K562 (cell line): ENCODE data around the gene PTPN13.

Experiments used
- MCM3 ChIP-seq: fragments of 450-650 bp; IDR thresholded peaks from 2 replicates; pipeline ENCODE4 v1.6.1; 2016
- MEF2A ChIP-seq: IDR thresholded peaks from 2 replicates; pipeline ENCODE4 v1.6.1; 2011; ENCODE audit warnings: low read depth, mild to moderate bottlenecking, low read length, moderate library complexity; ENCODE audit not compliant: control insufficient read depth
- MYNN ChIP-seq, 2 experiments: sonication (generic); formaldehyde crosslinking in 1 of 2; IDR thresholded peaks; 2 replicates each; pipeline versions ENCODE4 v1.5.0 to v1.6.1; 2016 to 2020; ENCODE audit warnings: antibody characterized with exemption in 1 of 2, missing genetic modification reagents in 1 of 2
- NELFE ChIP-seq: IDR thresholded peaks from 2 replicates; pipeline ENCODE4 v1.6.1; 2011; ENCODE audit warnings: mild to moderate bottlenecking; ENCODE audit not compliant: insufficient read depth, insufficient read length
- TAF1 ChIP-seq: IDR thresholded peaks from 2 replicates; pipeline ENCODE4 v1.6.1; 2011; ENCODE audit warnings: mild to moderate bottlenecking, low read length, moderate library complexity; ENCODE audit not compliant: insufficient read depth, control insufficient read depth, severe bottlenecking; ENCODE audit errors: extremely low read depth
- USF1 ChIP-seq: sonication (generic); formaldehyde crosslinking; IDR thresholded peaks from 2 replicates; pipeline ENCODE4 v1.9.0; 2022; ENCODE audit warnings: mild to moderate bottlenecking, missing genetic modification reagents
- ZBTB49 ChIP-seq: sonication (generic); formaldehyde crosslinking; IDR thresholded peaks from 2 replicates; pipeline ENCODE4 v1.8.0; 2022; ENCODE audit warnings: missing genetic modification reagents, mild to moderate bottlenecking, borderline replicate concordance
- ZNF121 ChIP-seq: sonication (generic); formaldehyde crosslinking; conservative IDR thresholded peaks from 2 replicates; pipeline ENCODE4 v1.8.0; 2022; ENCODE audit warnings: missing genetic modification reagents
- TF ChIP-seq, protein P1 (sequence below): fragments of 450-650 bp; IDR thresholded peaks from 2 replicates; pipeline ENCODE4 v1.6.1; 2016

GRCh38 chr4:86644892-86645291, 50.8 kb downstream of the PTPN13 start:
- TF ChIP-seq, protein P1, sequence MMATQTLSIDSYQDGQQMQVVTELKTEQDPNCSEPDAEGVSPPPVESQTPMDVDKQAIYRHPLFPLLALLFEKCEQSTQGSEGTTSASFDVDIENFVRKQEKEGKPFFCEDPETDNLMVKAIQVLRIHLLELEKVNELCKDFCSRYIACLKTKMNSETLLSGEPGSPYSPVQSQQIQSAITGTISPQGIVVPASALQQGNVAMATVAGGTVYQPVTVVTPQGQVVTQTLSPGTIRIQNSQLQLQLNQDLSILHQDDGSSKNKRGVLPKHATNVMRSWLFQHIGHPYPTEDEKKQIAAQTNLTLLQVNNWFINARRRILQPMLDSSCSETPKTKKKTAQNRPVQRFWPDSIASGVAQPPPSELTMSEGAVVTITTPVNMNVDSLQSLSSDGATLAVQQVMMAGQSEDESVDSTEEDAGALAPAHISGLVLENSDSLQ: no peak
- no peak for TF ChIP-seq MEF2A
- TF ChIP-seq MCM3: no peak
- TF ChIP-seq NELFE: no peak
- no peak for TF ChIP-seq TAF1
- no peak for TF ChIP-seq USF1 (CRISPR knock-in tag)
- TF ChIP-seq MYNN (IDR thresholded peaks at IDR 0.05): no peak
- TF ChIP-seq MYNN (CRISPR knock-in tag; IDR thresholded peaks at IDR 0.05): no peak
- no peak for TF ChIP-seq ZBTB49
- no peak for TF ChIP-seq ZNF121 (CRISPR knock-in tag)
